Activated T-cell treated with anti-CD3 and anti-CD28 coated beads for 1 hour (primary cell): ENCODE results near the gene FAM20B.
"Not testable (repeated sequence)": the region's sequence is repeated elsewhere in the genome, so short reads cannot be mapped to it uniquely, and the experiment has no call there.

Experiments
- DNase-seq: peaks from one replicate; pipeline ENCODE4 v3.0.0-alpha.2; 2020; ENCODE audit warnings: low read depth

The FAM20B gene

GRCh38 chr1:179023946-179024650, 1.6 kb upstream of the FAM20B start:
- no peak for DNase-seq

DNA sequence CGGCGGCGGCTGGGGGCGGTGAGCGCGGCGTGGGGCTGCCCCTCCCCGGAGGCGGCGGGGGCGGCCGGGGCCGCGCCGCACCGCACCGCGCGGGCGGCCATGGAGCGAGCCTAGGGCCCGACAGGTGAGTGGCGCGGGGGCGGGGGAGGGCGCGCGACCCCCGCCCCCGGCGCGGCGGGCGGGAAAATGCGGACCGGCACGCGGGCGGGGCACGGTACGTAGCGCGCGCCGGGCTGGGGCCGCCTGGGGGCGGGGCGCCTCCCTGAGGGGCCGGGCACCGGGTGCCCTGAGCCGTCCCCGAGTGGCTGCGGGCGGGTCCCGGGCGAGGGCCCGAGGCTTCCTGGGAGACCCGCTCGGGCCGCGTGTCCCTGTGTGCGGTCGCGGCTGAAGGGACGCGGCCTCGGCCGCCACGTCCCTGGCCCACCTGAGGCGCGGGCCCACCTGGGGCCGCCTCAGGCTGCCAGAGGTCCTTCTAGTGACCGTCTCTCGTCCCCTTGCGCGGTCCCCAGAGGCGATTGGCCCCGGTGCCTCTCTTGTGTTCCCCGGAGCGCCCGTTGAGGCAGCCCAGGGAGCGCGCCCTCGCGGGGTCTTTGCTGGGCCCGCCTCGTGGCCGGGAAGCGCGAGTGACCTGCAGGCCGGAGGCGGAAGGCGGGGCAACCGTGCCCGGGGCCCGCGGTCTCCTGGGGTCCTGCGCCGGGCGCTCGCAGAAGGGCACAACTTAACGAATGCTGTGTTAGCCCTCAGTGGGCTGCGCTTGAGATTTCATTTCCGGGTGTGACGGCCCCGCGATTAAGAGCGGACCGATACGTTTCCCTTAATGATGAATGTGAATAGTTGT, 500 bp downstream of the FAM20B start:
- peak; percentile 61 for DNase-seq

DNA sequence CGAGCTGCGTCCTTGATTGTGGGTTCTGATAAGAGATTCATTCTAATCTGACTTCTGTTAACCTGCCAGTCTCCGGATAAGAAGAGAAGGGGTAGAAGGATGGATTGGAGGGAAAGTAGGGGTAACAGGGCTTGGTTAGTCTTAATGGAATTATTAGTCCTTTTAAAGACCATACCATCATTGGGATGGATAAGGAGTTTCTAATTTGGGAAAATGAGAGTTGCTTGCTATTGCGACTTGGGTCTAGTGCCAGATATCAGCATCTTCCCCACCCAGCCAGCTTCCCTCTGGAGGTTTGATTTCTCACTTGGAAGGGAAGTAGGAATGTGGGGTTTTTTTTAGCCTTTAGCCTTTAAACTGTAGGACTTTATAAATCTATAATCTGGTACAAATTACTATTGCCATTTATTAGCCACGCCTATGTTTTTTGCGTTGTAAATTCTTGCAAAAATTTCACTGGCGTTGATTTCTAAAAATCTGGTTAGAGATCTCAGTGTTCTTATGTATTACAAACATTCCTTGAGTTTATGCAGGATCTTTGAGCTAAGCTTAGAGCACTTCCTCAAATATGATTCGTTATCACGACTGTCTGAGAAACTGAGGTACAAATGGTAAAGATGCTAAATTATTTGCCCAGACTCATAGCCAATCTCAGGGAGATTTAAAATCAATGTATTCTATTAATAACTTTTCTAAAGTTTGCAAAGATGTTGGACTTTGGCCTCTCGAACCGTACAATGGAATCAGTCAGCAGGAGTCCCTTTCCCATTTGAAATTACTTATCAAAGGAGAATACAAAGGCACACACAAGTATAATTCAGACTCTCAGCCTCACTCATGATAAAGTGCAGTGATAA, 1.3 kb downstream of the FAM20B start:
- DNase-seq = no peak

- no peak for DNase-seq
These were observed 3.6 kb downstream of the FAM20B start for GRCh38 chr1:179029321-179029759.

DNA sequence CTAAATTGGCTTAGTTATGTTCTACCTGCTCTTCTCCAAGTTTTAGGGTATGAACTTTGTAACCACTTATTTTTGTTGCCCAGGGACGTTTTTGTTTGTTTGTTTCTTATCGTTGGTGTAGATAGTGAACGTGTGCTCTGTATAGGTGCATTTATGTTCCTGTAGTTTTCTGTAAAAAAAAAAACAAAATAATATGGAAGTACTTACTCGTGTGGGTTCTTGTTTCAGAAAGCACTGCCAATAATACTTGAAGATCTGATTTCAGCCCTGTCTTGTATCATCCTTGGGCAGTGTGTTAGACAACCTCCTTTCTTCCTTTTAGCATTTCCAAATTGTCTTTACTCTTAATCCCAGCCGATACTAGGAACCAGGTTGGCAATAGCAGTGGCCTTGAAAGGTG, 4.4 kb downstream of the FAM20B start:
- no peak for DNase-seq

DNA sequence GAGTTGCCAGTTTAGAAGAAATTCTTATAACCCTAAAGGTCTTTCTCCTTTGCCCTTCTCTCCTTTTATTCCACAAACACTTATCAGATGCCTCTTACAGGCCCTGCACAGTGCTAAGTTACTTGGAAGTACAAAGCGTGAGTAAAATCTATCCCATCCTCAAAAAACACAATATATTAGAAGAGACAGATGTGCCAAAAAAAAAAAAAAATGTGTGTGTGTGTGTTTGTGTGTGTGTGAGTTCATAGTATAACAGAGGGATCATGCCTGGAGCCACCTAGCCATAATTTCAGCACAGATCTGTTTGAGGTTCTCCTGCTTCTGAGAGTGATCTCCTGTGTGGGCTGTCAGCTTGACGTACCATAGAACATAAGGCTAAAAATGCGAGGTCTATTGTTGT, 5.0 kb downstream of the FAM20B start:
- no peak for DNase-seq

DNA sequence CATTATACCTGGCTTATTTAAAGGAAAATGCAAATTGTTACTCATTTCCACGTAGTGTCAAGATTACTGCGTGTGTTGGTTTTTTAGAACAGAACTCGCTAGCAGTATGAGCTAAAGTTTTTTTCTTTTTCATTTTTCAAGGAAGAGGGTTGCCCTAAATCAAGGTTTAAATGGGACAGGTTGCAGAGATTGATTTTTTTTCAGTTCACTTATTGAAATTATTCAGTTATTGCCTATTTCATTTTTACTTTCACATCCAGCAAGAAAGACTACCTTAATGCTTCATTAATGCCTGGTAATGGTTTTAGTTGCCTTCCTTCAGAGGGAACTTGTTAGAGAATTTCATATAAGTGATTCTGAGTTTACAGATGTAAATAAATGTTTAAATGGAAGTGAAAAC, 5.6 kb downstream of the FAM20B start:
- DNase-seq = no peak

DNA sequence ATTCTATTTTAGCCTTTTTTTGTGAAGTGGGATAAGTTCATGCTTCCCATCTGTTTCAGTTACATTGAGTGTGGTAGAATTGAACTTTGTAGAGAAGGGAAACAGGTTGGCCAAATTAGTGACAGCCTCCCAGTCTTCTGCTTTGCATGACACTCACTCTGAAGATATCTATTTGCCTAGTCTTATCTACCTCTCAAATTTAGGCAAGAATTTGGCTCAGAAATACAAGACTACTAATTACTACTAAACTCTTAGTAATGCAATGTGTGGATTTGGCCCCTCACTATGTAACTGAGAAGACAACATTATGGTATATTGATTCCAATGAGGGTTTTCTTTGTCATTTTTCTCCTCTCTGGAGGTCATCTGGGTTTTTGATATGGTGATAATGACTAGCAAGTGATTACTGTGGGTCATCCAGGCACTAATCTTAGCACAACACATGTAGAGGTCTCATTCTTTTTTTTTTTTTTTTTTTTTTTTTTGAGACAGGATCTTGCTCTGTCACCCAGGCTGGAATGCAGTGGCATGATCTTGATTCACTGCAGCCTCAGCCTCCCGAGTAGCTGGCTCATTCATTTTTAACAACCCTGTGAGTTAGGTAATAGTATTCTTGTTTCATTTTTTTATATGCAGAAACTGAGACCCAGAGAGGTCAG, 6.3 kb downstream of the FAM20B start:
- DNase-seq = no peak

DNA sequence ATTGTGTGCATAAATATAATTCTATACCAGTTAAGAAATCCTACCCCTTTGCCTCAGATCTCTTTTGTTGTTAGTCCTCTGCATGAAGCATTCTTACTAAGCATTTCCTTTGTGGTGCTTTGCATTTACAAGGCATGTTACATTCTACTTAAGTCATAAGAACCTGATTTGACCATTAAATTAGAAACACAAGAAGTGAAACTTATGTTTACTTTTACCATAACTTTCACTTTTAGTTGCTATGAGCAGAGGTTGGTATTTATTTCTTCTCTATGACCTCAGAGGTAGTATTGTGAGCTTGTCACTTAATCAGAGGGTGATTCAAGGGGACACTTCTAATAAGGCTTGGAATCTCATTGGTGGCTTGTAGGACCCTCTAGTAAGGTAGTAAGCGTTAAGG, 9.0 kb downstream of the FAM20B start:
- no peak for DNase-seq

DNA sequence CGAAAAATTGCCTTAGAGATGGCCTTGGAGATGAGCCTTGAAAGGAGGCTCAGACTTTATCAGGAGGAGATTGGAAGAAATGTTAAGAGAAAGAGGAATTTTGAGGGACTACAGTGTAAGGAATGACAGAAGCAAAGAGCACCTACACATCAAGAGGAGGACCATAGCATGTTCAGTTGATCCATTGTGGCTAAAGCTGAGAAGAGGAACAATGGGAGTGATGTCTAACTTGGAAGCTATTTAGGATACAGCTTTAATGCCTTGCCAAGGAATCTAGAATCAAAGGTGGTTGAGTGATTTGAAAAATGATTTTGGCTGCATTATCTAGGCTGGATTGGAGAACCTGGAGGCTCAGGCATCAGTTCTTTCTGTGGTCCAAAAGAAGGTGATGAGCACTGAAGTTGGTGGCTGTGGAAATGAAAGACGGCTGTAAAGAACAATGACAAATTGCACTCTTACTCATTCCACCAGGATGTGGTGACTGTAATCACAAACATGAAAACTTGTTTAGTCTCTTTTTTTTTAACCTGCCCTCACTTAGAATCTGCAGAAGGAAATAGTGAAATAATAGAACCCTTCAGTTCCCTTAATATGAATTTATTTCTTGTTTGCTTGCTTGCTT, 11.3 kb downstream of the FAM20B start:
- no peak for DNase-seq

DNA sequence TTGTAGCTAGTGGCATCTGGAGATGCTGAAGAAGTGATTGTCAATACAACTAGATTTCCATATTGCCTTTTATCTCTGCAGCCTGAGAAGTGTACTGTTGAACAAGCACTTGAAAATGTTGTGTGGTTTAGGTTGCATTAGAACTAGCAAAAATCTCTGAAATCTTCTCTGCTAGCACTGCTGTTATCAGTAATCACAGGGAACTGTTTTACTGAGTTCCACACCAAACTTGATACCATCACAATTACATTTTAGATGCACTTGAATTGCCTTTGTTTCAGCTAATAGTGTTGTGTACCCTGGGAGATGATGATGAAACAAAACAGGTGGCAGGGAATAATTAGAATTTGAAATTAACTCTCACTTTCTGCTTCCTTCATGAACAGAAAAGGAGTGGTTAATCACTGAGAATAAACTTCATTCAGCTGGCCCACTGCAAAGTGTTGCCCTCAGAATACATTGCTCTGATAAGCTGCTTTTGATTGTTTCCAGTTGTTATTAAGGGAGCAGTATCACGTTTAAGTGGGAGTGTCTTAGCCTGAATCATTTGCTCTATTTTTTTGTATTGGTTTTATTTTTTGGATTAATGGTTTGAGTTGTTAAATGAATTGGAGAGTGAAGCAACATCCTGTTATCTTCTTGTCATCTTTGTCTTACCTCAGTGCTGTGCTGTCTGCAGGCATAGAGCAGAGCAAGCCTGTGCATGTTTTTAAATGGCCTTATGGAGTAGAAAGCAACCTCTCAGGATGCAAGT, 13.0 kb downstream of the FAM20B start:
- DNase-seq = no peak

DNA sequence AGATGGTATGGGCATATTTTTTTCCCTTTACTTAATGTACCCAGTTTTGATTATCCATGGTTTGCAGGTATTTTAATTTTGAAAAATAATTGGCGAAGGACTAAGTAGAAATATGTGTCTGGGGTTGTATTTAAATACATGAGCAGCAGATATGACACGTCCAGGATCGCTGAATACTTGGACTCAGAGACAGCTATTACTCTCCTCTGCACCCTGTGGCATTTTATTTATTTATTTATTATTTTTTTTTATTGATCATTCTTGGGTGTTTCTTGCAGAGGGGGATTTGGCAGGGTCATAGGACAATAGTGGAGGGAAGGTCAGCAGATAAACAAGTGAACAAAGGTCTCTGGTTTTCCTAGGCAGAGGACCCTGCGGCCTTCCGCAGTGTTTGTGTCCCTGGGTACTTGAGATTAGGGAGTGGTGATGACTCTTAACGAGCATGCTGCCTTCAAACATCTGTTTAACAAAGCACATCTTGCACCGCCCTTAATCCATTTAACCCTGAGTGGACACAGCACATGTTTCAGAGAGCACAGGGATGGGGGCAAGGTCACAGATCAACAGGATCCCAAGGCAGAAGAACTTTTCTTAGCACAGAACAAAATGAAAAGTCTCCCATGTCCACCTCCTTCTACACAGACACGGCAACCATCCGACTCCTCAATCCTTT, 13.9 kb downstream of the FAM20B start:
- DNase-seq = not testable (repeated sequence)

- not testable (repeated sequence) for DNase-seq
These were observed 14.5 kb downstream of the FAM20B start for GRCh38 chr1:179040175-179040551.

DNA sequence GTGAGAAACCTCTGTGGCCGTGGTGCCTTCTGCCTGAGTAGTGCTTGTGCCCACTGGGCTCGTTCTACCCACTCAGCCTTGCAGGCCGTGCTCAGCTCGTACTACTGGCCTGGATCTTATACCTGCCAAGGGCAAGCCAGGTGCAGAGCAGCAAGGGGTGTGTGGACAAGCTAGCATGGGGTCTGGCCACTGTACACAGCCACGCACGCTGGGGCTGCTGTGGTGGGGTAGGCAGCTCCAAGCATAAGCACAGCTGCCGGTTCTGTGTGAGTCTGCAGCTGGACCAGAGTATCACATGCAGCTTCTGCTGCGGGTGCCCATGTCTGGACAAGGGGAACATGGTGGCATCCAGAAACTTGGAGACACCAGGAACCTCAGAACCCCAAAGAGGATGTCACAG, 16.4 kb downstream of the FAM20B start:
- no peak for DNase-seq

DNA sequence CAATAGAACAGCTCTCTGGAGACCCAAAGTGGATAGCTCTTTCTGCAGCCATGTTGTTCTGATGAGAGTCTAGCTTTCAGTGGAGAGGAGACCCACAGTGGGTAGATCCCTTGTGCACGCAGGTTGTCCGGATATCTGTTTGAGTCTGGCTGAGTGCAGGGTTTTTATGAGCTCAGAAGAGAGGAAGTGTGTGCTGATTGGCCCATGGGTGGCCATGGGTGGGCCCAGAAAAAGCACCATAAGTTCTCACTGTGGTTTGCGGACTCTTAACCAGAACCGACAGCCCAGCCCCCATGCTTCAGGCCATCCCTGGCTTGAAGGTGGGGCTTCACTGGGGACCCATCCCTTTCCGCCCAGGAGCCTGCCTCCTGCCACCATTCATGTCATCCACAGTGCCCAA, 17.0 kb downstream of the FAM20B start:
- no peak for DNase-seq

DNA sequence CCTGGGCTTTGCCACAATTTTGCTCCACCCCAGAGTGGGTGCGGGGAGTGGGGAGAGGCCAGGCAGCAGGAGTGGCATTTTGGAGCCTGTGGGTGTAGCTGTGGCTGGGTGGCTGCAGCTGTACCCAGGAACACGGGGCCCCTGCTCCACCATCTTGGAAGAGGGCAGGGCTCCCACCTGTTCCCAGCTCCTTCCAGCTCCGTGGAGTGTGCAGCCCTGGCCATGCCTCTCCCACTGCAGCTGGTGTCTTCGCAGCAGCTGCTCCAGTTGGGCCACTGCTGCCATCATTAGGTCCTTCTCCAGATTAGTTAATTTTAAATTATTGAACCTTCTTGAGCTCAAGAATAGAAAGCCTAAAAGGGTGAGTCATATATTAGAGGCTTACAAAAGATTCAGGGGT, 17.6 kb downstream of the FAM20B start:
- DNase-seq = no peak

DNA sequence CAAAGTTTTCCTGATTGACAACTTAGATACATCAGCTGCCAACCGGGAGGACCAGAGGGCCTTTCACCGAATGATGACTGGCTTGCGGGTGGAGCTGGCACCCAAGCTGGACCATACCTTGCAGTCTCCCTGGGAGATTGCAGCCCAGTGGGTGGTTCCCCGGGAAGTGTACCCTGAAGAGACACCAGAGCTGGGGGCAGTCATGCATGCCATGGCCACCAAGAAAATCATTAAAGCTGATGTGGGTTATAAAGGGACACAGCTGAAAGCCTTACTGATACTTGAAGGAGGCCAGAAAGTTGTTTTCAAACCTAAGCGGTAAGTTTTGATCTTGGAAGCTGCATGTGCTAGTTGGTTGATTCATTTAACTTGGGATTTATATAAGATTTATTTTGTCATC, 18.2 kb downstream of the FAM20B start:
- no peak for DNase-seq

GRCh38 chr1:179046808-179047635, 21.3 kb downstream of the FAM20B start:
- no peak for DNase-seq

GRCh38 chr1:179047636-179047997, 21.9 kb downstream of the FAM20B start:
- DNase-seq = no peak
